KBM-7 (cell line): ENCODE measurements around the gene PRC1.
"Not testable (repeated sequence)": the region's sequence is repeated elsewhere in the genome, so short reads cannot be mapped to it uniquely, and the experiment has no call there.

Experiments
- DNase-seq: peaks from one replicate; pipeline ENCODE4 v3.0.0-alpha.2; 2015
- in situ Hi-C: fragments of 300-500 bp; cut with MboI; formaldehyde crosslinking; loops from 2 replicates; pipeline ENCODE4 v1.14.3; 2020; ENCODE audit warnings: low sequenced_read_pairs, low pct_unique_long_range_greater_than_20kb, mixed read lengths

The PRC1 gene, protein sequence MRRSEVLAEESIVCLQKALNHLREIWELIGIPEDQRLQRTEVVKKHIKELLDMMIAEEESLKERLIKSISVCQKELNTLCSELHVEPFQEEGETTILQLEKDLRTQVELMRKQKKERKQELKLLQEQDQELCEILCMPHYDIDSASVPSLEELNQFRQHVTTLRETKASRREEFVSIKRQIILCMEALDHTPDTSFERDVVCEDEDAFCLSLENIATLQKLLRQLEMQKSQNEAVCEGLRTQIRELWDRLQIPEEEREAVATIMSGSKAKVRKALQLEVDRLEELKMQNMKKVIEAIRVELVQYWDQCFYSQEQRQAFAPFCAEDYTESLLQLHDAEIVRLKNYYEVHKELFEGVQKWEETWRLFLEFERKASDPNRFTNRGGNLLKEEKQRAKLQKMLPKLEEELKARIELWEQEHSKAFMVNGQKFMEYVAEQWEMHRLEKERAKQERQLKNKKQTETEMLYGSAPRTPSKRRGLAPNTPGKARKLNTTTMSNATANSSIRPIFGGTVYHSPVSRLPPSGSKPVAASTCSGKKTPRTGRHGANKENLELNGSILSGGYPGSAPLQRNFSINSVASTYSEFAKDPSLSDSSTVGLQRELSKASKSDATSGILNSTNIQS

GRCh38 chr15:90994417-90995311 is at the start of gene PRC1:
TSS of gene PRC1 (minus strand) at chr15:90994535. CDS start at chr15:90994417, 118 bp downstream.
- peak; percentile 99 for DNase-seq
- in situ Hi-C loops = no loop called here

DNA sequence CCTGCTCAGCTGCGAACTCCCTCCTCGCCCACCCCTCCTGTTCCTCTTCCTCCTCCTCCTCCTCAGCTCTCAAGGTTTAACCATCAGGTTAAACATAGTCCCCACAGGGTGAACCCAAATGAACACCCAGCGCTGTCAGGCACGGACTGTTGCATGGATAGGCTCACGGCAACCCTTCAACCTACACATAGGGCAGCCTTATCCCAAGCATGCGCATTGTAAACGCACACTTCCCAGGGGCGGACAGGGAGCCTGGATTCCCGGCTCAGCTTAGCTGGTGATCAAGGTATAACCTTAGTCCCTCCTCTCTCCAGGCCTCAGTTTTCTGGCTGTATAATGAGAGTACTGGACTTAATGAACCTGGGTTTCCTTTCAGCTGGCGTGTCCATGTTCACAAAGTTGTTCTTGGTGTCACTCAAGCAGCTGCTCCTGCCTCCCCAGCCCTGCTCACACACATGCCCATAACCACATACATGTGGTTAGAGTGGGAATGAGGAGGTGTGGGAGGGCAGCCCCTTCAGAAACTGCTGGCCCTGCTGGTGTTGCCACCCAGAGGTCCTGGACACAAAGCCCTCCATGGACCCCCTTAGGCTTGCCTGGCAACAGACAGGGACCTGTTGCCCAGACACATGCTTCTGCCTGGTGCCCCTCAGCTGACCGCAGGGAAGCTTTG is 49.0 kb upstream of the PRC1 start:
- in situ Hi-C loops = no loop called here
- DNase-seq = no peak

DNA sequence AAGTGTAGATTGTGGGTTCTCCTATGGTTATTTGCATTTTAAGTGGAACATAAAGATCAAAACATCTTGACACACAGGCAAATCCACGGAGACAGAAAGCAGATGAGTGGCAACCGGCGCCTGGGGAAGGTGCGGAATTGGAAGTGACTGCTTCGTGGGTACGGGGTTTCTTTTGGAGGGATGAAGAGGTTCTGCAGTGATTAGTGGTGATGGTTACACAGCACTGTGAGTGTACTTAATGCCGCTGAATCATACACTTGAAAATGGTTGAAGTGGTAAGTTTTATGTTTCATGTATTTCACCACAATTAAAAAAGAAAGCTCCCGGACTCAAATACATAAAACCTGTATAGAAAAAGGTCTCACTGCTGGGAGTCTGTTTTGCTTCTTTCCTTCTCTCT is 46.5 kb upstream of the PRC1 start:
- DNase-seq = no peak
- in situ Hi-C loops = no loop called here

DNA sequence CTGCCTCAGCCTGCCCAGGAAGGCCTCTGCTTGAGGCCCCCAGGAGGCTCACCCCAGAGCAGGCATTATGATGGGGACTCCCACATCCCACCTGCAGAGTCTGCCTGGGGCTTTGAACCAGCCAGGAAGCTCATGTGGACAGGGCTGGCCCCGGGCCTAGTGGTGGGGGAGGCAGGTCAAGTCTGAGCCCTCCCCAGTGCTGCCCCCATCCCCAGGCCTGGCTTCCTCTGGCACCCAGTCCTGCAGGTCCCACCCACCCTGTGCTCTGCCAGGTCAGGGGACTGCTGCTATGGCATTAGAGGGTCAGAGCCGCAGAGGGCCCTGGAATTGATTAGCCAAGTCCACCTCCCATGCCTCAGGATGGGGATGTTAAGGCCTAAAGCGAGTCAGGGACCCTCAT is 45.7 kb upstream of the PRC1 start:
- no peak for DNase-seq
- in situ Hi-C loops = no loop called here

DNA sequence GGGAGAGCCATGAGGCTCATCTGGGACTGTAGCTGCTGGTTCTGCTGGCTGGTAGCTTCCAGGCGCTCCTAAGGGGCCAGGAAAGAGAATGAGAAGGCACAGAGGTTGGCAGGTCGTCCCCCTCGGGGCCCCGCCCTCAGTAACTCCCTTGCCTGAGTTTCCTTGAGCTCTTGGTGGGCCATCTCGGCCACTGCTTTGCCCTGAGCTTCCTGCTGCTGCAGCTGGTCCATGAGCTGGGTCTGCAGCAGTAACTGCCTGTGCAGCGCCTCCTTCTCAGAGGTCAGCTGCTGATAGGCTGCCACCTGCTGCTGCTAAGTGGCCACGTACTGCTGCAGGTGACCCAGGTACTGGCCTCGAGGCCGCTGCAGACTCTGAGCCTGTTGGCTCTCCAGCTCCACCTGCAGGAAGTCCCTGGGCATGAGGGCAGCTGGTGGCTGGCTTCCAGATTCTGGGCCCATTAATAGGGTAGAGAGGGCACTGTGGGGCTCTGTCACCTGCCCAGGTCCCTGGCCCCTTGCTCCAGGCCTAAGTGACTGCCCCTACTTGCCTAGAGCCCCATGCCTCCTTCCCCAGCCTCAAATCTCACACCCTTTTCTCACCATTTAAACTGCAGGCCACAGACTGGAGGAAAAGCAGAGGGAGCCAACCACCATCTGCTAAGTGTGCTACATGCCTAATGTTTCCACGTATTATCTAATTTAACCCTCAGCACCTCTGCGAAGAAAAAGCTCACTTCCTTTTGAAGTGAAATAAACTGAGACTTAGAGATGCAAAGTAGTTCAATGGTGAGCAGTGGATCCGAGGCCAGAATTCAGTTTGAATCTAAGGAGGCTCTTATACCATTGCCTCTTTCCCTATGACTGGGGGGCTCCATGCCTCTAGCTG is 38.8 kb upstream of the PRC1 start:
- in situ Hi-C loops = no loop called here
- DNase-seq = peak; percentile 63

- in situ Hi-C loops = no loop called here
- DNase-seq = no peak
Observed at GRCh38 chr15:91031796-91032195, 37.5 kb upstream of the PRC1 start.

GRCh38 chr15:91027677-91028076 is 33.3 kb upstream of the PRC1 start:
- no peak for DNase-seq
- in situ Hi-C loops = no loop called here

GRCh38 chr15:91023720-91024119 is 29.4 kb upstream of the PRC1 start:
- in situ Hi-C loops = no loop called here
- DNase-seq = no peak

DNA sequence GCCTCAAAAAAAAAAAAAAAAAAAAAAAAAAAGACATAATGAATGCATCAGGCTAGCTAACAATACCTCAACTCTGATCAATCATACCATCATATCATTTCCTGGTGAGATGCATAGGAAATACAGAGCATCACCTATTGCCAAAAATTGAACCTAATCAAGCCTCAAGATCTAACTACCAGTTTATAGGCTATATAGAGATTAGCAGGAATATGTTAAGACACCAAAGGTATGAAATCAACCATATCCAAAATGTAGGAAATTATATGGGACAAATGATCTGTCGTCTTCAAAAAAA is 28.4 kb upstream of the PRC1 start:
- DNase-seq = no peak
- in situ Hi-C loops = no loop called here

GRCh38 chr15:91022075-91022831 is 27.9 kb upstream of the PRC1 start, which contains the start of gene VPS33B:
TSS of gene VPS33B (minus strand) at chr15:91022594. CDS start at chr15:91022249, 345 bp downstream.
- peak; percentile 88 for DNase-seq
- in situ Hi-C loops = no loop called here

- no peak for DNase-seq
- in situ Hi-C loops = no loop called here
Observed at GRCh38 chr15:91021516-91022074, 27.3 kb upstream of the PRC1 start.

DNA sequence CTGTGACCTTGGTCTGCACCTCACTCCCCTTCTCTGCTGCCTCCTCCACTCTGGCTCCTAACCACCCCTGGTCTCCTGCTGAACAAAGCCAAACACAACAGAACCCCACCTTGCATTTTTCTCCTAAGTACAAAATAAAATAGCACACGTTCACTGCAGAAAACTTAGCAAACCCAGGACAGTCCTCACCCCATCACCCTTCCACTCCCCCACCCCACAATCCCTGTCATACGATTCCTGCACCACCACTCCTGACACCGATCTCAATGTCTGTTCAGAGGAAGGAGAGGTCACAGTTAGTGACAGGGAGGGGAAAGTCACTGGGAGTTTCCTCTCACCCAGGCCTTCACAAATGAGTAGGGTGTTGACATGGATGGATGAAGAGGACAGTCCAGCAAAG is 23.8 kb upstream of the PRC1 start:
- no peak for DNase-seq
- in situ Hi-C loops = no loop called here

GRCh38 chr15:91017716-91018115 is 23.4 kb upstream of the PRC1 start:
- no peak for DNase-seq
- in situ Hi-C loops = no loop called here

- in situ Hi-C loops, DNase-seq: not testable (repeated sequence)
Observed at GRCh38 chr15:91013701-91014100, 19.4 kb upstream of the PRC1 start.

DNA sequence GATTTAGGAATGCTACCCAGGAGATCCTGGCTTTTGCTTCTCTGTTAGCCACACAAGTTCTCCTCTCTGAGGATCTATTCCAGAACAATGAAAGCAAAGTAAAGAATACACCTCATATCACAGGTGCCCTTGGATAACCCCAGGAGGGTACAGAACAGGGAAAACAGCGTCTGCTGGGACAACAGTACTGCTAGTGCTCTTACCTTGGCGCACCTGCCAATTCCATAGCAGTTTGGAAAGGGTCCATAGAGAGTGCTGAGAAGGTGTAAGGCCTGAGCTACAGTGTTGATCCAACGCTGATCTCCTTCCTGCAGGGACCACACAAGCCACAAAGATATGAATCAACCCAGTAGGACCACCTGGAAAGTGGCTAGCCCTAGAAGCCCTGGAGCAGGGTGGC is 12.9 kb upstream of the PRC1 start:
- in situ Hi-C loops = no loop called here
- no peak for DNase-seq

- in situ Hi-C loops = no loop called here
- no peak for DNase-seq
Observed at GRCh38 chr15:91001209-91001608, 6.9 kb upstream of the PRC1 start.

- DNase-seq = no peak
- in situ Hi-C loops = no loop called here
Observed at GRCh38 chr15:90998737-90999136, 4.4 kb upstream of the PRC1 start.

- DNase-seq = no peak
- in situ Hi-C loops = no loop called here
Observed at GRCh38 chr15:90994059-90994416, 297 bp downstream of the PRC1 start.
